Left renal cortex interstitium (tissue), 4 donors: ENCODE measurements around the gene DMXL2. TPM values are rescaled to one million over a fixed set of nuclear protein-coding genes. Genes with fewer than 3 reads are reported as not detected.
"Not testable (repeated sequence)": the region's sequence is repeated elsewhere in the genome, so short reads cannot be mapped to it uniquely, and the experiment has no call there.

Experiments
- DNase-seq, 4 donors: peaks; one replicate each; pipeline ENCODE4 v3.0.0-alpha.2; 2013; ENCODE audit warnings: low read depth in 4 of 4, low spot score in 2 of 4, missing footprints in 1 of 4
- polyA plus RNA-seq, 4 donors: library from polyadenylated mRNA; unstranded; fragments of 120-200 nt; gene quantifications; one replicate each; pipeline ENCODE4 v1.2.1, GENCODE V29; 2013; ENCODE audit not compliant: insufficient read length in 4 of 4

The DMXL2 gene
- polyA plus RNA-seq, 4 donors, result 36.9 to 102 (median 70.8) TPM

DNA sequence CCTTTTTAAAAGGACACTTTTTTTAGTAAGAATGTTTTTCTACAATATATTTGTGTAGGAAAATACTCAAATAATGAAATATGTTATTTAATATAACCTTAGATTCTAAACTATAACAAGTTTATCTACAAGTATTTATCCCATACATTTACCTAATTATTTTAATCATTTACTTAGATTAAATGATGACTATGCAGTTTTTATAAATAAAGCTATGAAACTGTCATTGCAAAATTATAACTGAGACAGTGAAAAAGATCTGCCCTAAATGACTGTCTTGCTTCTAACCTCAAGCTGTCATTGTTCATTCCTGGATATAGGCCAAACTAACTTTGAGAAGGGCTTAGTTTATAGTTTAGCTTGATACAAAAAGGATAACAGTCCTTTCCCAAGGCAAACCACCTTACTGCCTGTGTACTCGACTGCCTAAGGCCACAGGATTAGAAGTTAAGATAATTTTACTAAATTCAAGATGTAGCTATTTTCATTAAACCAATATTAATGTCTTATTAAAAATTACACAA is 197.0 kb downstream of the DMXL2 start:
- no peak for DNase-seq

- no peak for DNase-seq
These were observed 197.8 kb downstream of the DMXL2 start for GRCh38 chr15:51424780-51425179.

DNA sequence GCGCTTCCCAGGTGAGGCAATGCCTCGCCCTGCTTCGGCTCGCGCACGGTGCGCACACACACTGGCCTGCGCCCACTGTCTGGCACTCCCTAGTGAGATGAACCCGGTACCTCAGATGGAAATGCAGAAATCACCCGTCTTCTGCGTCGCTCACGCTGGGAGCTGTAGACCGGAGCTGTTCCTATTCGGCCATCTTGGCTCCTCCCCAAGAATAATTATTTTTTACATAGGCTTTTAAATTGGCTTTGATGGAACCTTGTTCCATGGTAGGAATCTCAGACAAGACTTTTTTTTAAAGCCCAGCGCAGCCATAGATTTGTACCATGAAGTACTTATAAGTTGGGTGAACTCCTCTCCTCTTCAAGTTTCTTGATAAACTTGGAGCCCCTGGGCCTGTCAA is 199.5 kb downstream of the DMXL2 start:
- not testable (repeated sequence) for DNase-seq

DNA sequence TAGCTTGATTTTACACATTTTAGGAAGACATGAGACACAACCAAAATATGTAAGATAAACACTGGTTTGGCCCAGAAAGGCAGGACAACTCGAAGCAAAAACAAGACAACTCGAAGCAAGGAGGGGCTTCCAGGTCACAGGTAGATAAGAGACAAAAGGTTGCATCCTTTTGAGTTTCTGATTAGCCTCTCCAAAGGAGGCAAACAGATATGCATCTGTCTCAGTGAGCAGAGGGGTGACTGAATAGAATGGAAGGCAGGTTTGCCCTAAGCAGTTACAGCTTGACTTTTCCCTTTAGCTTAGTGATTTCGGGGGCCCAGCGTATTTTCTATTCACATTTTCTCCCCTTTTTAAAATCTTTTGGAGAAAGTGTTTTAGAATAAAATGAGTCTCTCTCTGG is 206.4 kb downstream of the DMXL2 start:
- DNase-seq, result no peak

GRCh38 chr15:51414256-51414860 is 208.2 kb downstream of the DMXL2 start:
- no peak for DNase-seq

GRCh38 chr15:51405693-51406523 is 216.7 kb downstream of the DMXL2 start:
- DNase-seq, result no peak

GRCh38 chr15:51403946-51404695 is 218.4 kb downstream of the DMXL2 start:
- no peak for DNase-seq

- no peak for DNase-seq
These were observed 219.3 kb downstream of the DMXL2 start for GRCh38 chr15:51403072-51403878.

DNA sequence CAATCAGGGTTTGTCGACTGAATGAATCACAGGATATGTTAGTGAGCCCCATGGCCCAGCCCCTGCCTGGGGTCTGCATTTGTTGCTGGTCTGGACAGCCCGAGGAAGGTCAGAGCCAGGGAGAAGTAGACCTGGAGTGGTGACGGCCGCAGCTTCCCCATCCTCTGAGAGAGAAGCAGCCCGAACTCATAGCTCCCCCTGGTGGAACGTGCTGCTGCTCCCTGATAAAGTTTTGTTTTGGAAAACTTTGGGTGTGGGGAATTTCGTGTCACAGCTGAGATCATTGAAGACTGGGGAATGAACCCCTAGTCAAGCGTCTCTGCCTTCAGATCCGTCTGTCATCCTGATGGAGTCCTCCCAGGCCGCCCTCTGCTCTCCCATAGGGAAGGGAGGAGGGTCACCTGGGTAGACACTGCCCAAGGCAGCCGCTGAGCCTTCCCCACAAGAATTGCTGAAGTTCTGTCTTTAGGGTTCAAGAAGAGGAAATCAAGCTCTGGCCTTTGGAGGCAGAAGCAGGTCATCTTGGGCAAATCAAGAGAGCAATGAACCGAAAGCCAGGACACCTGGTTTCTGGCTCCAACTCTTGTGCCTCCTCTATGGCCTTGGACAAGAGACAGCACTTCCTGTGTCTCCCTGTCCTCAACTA is 220.6 kb downstream of the DMXL2 start:
- DNase-seq, result no peak

GRCh38 chr15:51401051-51401780 is 221.4 kb downstream of the DMXL2 start:
- DNase-seq, result no peak

DNA sequence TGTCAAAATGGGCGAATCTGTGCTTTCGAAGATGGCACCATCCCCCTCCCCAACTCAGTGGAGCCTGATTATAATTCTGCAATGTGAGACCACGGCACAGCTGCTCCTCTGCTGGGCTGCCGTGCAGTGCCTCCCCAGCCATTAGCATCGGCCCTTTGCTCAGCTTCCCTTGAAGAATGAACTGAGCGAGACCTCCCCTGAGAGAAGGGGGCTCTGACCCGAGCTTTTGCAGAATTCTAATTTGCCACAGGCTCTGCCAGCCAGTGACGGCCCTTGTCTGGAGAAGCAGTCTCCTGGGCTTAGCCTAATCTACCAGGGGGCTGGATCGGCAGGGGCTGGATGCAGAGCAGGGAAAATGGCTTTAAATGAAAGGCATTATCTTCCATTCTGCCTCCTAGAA is 223.9 kb downstream of the DMXL2 start:
- no peak for DNase-seq

Other genes starting within 250 kb of the DMXL2 start
- under 1 TPM in 3 of 4 donors, not detected in 1; 0.10 to 0.28 (median 0.25) TPM for gene SCG3, start 58.7 kb upstream of the DMXL2 start, polyA plus RNA-seq
- gene LYSMD2, start 114.9 kb upstream of the DMXL2 start, polyA plus RNA-seq, result 1 to 10 TPM; 4.2 to 5.8 (median 4.7) TPM
- 1 to 10 TPM; 4.0 to 5.8 (median 4.3) TPM for gene TMOD2, start 128.8 kb upstream of the DMXL2 start, polyA plus RNA-seq
- 10 to 100 TPM; 41.6 to 57.2 (median 48.2) TPM for gene TMOD3, start 206.9 kb upstream of the DMXL2 start, polyA plus RNA-seq